Activated CD4-positive, alpha-beta T cell treated with anti-CD3 and anti-CD28 coated beads, Interleukin-2, amount 50 U/mL, for 48 hours (primary cell): ENCODE data around the gene URB1.
"Not testable (repeated sequence)": the region's sequence is repeated elsewhere in the genome, so short reads cannot be mapped to it uniquely, and the experiment has no call there.

Source experiments
- DNase-seq, 2 experiments: peaks; one replicate each; pipeline ENCODE4 v3.0.0-alpha.2; 2020

Gene URB1

GRCh38 chr21:32392880-32393676 is at the start of gene URB1:
TSS of gene URB1 (minus strand) at chr21:32393012. CDS start at chr21:32392910, 102 bp downstream.
- DNase-seq = peak; percentile 97

- DNase-seq = no peak
These were observed 44.9 kb upstream of the URB1 start for GRCh38 chr21:32437729-32438128.

GRCh38 chr21:32432982-32433660 is 40.3 kb upstream of the URB1 start:
- DNase-seq = not testable (repeated sequence)

- DNase-seq = no peak
These were observed 35.3 kb upstream of the URB1 start for GRCh38 chr21:32427958-32428623.

GRCh38 chr21:32426592-32427051 is 33.8 kb upstream of the URB1 start:
- no peak for DNase-seq

- DNase-seq = no peak
These were observed 33.3 kb upstream of the URB1 start for GRCh38 chr21:32426066-32426465.

GRCh38 chr21:32425628-32426027 is 32.8 kb upstream of the URB1 start:
- DNase-seq = no peak

- no peak for DNase-seq
These were observed 31.9 kb upstream of the URB1 start for GRCh38 chr21:32424674-32425073.

- DNase-seq = no peak
These were observed 31.4 kb upstream of the URB1 start for GRCh38 chr21:32424191-32424535.

- no peak for DNase-seq
These were observed 30.7 kb upstream of the URB1 start for GRCh38 chr21:32423320-32424190.

GRCh38 chr21:32422064-32422463 is 29.3 kb upstream of the URB1 start:
- no peak for DNase-seq

GRCh38 chr21:32418146-32418545 is 25.3 kb upstream of the URB1 start:
- DNase-seq = no peak

- no peak for DNase-seq
These were observed 22.9 kb upstream of the URB1 start for GRCh38 chr21:32415451-32416398.

GRCh38 chr21:32414579-32415358 is 22.0 kb upstream of the URB1 start:
- DNase-seq = no peak

GRCh38 chr21:32413697-32414578 is 21.1 kb upstream of the URB1 start:
- peak in 1 of 2 experiments; percentile 3 for DNase-seq

GRCh38 chr21:32413015-32413504 is 20.2 kb upstream of the URB1 start:
- no peak for DNase-seq

- DNase-seq = peak; percentile 73 to 78
These were observed 19.6 kb upstream of the URB1 start, which contains the start of gene EVA1C for GRCh38 chr21:32412162-32413014. TSS of gene EVA1C (plus strand) at chr21:32412706. CDS start at chr21:32412854, 148 bp downstream.
